Pancreas (tissue), 10 donors: Measurements from ENCODE around the gene CMIP. TPM values are rescaled to one million over a fixed set of nuclear protein-coding genes. Genes with fewer than 3 reads are reported as not detected.
A peak's percentile ranks its signal among the peaks of the same experiment; 100 is the strongest.

Experiments used
- ATAC-seq, 4 donors: fragments of 200-7000 bp; cut with Tn5 transposase; one replicate each; pipeline versions ENCODE4 v1.8.0 to v1.9.1; 2020; ENCODE audit warnings: mild to moderate bottlenecking in 4 of 4, moderate library complexity in 4 of 4
- DNase-seq, 6 donors: peaks; one replicate each; pipeline ENCODE4 v3.0.0-alpha.2; 2020
- FAIRE-seq: peaks from 2 replicates; lab custom pipeline; 2012; peaks lifted over from hg19 to GRCh38; lab: Jason Lieb, UNC
- H3K27ac ChIP-seq, 4 donors: fragments of 200-600 bp; sonication (generic); 1 replicate in 3 of 4; 2 replicates in 1 of 4; pipeline versions ENCODE4 v1.5.0 to v1.8.0; 2020
- H3K27me3 ChIP-seq, 4 donors: fragments of 200-600 bp; one replicate each; pipeline ENCODE4 v1.8.0; 2021
- H3K36me3 ChIP-seq, 3 donors: fragments of 200-600 bp; sonication (generic) in 1 of 3; one replicate each; pipeline versions ENCODE4 v1.5.0 to v1.8.0; 2020 to 2021
- H3K4me1 ChIP-seq, 3 donors: fragments of 200-600 bp; one replicate each; pipeline ENCODE4 v1.8.0; 2021
- H3K4me3 ChIP-seq, 4 donors: fragments of 200-600 bp; sonication (generic) in 2 of 4; one replicate each; pipeline versions ENCODE4 v1.5.0 to v1.8.0; 2020 to 2021
- H3K9me3 ChIP-seq, 4 donors: fragments of 200-600 bp; one replicate each; pipeline ENCODE4 v1.8.0; 2021
- whole genome bisulfite sequencing, 2 donors: extraction: QIAGEN DNeasy Blood & Tissue Kit; methylation state at CpG; one replicate each; pipeline ENCODE4 v1.1.7; 2013; 5-methylcytosine and 5-hydroxymethylcytosine counted together
- intact Hi-C, 3 donors: fragments of 100-400 bp; cut with DNase I; formaldehyde crosslinking; loops; one replicate each; pipeline versions ENCODE4 v1.11.1 to v1.14.2; 2022
- polyA plus RNA-seq, 2 donors: library from polyadenylated mRNA; stranded (reverse); fragments of 200-250 nt; gene quantifications; one replicate each; pipeline ENCODE4 v1.2.3, GENCODE V29; 2013
- total RNA-seq, 6 donors: library from RNA; stranded (reverse); fragmentation: NEBNext Ultra II Directional in 4 of 6; extraction: Animal tissue kit (Norgen Biotek cat#: 25700) in 4 of 6; gene quantifications; one replicate each; pipeline versions ENCODE4 v1.2.1 to v1.2.4, GENCODE V29; 2021 to 2023
- TF ChIP-seq, protein P1 (sequence below), 4 donors: fragments of 200-600 bp; sonication (generic) in 3 of 4; IDR thresholded peaks; one replicate each; pipeline versions ENCODE4 v1.5.0 to v1.8.0; 2021; ENCODE audit warnings: antibody characterized with exemption in 4 of 4
- donor health status: healthy with polysubstance abuse.
- donor health status: DM: no; HTN: no; CAD: no; lungs with moderate emphysema.
- donor health status: DM: no; HTN: no; CAD: no.
- donor health status: control.
- donor health status: control.
- donor health status: Bipolar disorder and iron deficiency.
- donor health status: DM: yes; HTN: yes; CAD: no.
- donor health status: DM: no; HTN: no; CAD: no.
- donor health status: DM: no; HTN: no; CAD: no.
- donor health status: DM: yes; HTN: yes; CAD: no.

Gene CMIP
- total and polyA plus RNA-seq, 8 donors, result 9.7 to 37.0 (median 21.5) TPM

- WGBS, 2 donors, result 82 to 86% methylated on average over 22 of the region's 22 CpGs
- DNase-seq, result peak in 1 of 6 donors; percentile 8
- H3K27ac ChIP-seq, result no peak overlapping the region
- H3K4me1 ChIP-seq, result no peaks in the 10 kb centered on the region
- no peaks in the 10 kb centered on the region for H3K9me3 ChIP-seq
- ATAC-seq, result peak in 1 of 4 donors; percentile 3
- no peak overlapping the region for H3K4me3 ChIP-seq
- peaks cover 0 to 30% (median 0%) of the 10 kb centered on the region in 3 donors for H3K36me3 ChIP-seq
- H3K27me3 ChIP-seq, result no peaks in the 10 kb centered on the region
- FAIRE-seq, result no peak
- intact Hi-C loops, result no loop called here
- TF ChIP-seq, protein P1, sequence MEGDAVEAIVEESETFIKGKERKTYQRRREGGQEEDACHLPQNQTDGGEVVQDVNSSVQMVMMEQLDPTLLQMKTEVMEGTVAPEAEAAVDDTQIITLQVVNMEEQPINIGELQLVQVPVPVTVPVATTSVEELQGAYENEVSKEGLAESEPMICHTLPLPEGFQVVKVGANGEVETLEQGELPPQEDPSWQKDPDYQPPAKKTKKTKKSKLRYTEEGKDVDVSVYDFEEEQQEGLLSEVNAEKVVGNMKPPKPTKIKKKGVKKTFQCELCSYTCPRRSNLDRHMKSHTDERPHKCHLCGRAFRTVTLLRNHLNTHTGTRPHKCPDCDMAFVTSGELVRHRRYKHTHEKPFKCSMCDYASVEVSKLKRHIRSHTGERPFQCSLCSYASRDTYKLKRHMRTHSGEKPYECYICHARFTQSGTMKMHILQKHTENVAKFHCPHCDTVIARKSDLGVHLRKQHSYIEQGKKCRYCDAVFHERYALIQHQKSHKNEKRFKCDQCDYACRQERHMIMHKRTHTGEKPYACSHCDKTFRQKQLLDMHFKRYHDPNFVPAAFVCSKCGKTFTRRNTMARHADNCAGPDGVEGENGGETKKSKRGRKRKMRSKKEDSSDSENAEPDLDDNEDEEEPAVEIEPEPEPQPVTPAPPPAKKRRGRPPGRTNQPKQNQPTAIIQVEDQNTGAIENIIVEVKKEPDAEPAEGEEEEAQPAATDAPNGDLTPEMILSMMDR (IDR thresholded peaks at IDR 0.05), result no peak
Observed at GRCh38 chr16:81696166-81696960, 251.8 kb downstream of the CMIP start.

DNA sequence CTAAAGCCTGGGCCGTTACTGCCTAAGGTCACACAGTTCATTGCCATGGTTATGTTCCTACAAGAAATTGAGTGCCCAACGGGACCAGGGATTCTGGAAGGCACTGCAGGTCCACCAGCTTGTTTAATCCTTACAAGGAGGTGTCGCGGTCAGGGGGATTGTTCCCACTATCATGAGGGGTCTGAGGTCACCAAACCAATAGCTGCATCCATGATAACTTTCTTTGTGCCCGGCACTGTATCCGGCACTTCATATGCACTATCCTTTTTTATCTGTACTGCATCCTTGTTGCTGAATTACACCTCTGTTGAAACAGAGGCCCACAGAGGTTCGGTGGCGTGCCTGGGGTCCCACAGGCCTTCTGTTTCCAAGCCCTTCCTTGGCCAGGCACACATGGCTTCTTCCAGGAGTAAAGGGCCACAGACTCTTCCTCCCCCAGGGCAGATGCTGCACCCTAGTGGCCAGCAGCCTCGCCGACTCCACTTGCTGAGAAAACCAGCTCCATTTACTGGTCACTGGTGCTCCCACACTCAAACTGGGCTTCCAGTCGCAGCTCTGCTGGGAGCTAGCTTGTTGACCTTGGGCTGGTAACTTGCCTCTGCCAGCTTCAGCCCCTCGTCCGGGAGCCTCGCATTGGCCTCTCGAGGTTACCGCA lies 252.5 kb downstream of the CMIP start:
- peak; percentile 66 to 91 (median 78) for ATAC-seq
- Histone ChIP-seq H3K9me3 (no peaks in the 10 kb centered on the region), H3K36me3 (peaks cover 0 to 28% (median 0%) of the 10 kb centered on the region in 3 donors), H3K4me3 (no peak overlapping the region), H3K27ac (peak overlapping the region in 1 of 4 donors; percentile 33), H3K27me3 (no peaks in the 10 kb centered on the region), H3K4me1 (no peaks in the 10 kb centered on the region)
- TF ChIP-seq, protein P1 (IDR thresholded peaks at IDR 0.05), result peak in 3 of 4 donors; percentile 19 to 57 (median 31)
- FAIRE-seq, result no peak
- WGBS, 2 donors, result 68 to 69% methylated on average over 16 of the region's 16 CpGs
- intact Hi-C loops, result no loop called here
- DNase-seq, result peak; percentile 39 to 86 (median 64)

- ATAC-seq (peak in 3 of 4 donors; percentile 6 to 44 (median 44)), FAIRE-seq (no peak), DNase-seq (no peak)
- peaks cover 0 to 21% (median 0%) of the 10 kb centered on the region in 3 donors for H3K36me3 ChIP-seq
- 85 to 89% methylated on average over 36 of the region's 36 CpGs for WGBS, 2 donors
- H3K4me1 ChIP-seq, result no peaks in the 10 kb centered on the region
- H3K9me3 ChIP-seq, result no peaks in the 10 kb centered on the region
- intact Hi-C loops, result no loop called here
- H3K27me3 ChIP-seq, result no peaks in the 10 kb centered on the region
- TF ChIP-seq, protein P1 (IDR thresholded peaks at IDR 0.05), result no peak
- peak overlapping the region in 1 of 4 donors; percentile 33 for H3K27ac ChIP-seq
- no peak overlapping the region for H3K4me3 ChIP-seq
Observed at GRCh38 chr16:81697616-81698309, 253.2 kb downstream of the CMIP start.

DNA sequence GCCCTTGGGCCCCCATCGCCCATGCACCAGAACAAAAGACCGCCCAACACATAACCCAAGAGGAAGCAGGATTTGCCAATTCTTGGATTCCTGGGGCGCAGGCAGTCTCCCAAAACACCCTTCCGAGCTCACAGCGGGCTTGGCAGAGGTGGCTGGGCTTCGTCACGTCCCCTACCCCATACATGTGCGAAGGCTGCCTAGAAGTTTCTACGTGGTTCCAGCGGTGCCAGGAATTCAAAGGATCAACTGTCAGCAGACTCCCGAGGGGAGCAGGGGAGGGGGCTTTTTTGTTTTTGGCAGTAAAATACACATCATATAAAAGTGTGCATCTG lies 253.7 kb downstream of the CMIP start:
- Histone ChIP-seq H3K27ac (peak overlapping the region in 1 of 4 donors; percentile 12), H3K4me3 (no peak overlapping the region), H3K9me3 (no peaks in the 10 kb centered on the region), H3K4me1 (no peaks in the 10 kb centered on the region), H3K27me3 (no peaks in the 10 kb centered on the region), H3K36me3 (peaks cover 0 to 16% (median 0%) of the 10 kb centered on the region in 3 donors)
- WGBS, 2 donors, result 84 to 90% methylated on average over 11 of the region's 11 CpGs
- TF ChIP-seq, protein P1 (IDR thresholded peaks at IDR 0.05), result no peak
- DNase-seq, result no peak
- intact Hi-C loops, result no loop called here
- FAIRE-seq, result no peak
- ATAC-seq, result no peak
